Measurements from ENCODE around the gene SLC25A29. TPM values are rescaled to one million over a fixed set of nuclear protein-coding genes. Genes with fewer than 3 reads are reported as not detected.

Gene SLC25A29
- total and polyA plus RNA-seq, 7 donors, result 3.0 to 40.4 (median 26.7) TPM

DNA sequence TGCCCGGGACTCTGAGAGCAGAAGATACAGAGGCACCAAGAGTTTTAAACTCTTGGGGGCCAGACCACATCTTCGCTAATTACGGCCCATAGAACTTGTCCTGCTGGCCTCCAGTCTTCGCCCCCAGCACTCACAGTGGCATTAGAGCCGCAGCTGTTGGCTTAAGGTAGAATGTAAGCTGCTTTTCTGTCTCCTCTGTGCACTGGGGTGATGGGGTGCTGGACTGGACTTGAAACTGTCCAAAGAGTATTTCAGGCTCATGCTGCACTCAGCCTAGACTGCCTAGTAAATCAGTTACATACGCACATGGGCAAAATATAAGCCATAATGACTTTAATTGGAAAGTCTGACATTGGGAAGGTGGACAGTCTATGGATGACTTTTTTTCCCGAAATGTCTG lies 38.3 kb downstream of the SLC25A29 start:
- Histone ChIP-seq H3K9me3 (no peaks in the 10 kb centered on the region), H3K27me3 (no peaks in the 10 kb centered on the region), H3K27ac (no peak overlapping the region), H3K4me3 (no peak overlapping the region), H3K4me1 (peaks cover 0 to 37% (median 14%) of the 10 kb centered on the region in 4 donors), H3K36me3 (peaks cover 0 to 39% (median 10%) of the 10 kb centered on the region in 4 donors)
- 93% methylated on average over 7 of the region's 7 CpGs for WGBS, 2 donors
- no peak for DNase-seq
- intact Hi-C loops (cut with DNase I), result no loop called here
- TF ChIP-seq EP300 (IDR thresholded peaks at IDR 0.05), result no peak
- TF ChIP-seq, protein P1, sequence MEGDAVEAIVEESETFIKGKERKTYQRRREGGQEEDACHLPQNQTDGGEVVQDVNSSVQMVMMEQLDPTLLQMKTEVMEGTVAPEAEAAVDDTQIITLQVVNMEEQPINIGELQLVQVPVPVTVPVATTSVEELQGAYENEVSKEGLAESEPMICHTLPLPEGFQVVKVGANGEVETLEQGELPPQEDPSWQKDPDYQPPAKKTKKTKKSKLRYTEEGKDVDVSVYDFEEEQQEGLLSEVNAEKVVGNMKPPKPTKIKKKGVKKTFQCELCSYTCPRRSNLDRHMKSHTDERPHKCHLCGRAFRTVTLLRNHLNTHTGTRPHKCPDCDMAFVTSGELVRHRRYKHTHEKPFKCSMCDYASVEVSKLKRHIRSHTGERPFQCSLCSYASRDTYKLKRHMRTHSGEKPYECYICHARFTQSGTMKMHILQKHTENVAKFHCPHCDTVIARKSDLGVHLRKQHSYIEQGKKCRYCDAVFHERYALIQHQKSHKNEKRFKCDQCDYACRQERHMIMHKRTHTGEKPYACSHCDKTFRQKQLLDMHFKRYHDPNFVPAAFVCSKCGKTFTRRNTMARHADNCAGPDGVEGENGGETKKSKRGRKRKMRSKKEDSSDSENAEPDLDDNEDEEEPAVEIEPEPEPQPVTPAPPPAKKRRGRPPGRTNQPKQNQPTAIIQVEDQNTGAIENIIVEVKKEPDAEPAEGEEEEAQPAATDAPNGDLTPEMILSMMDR (IDR thresholded peaks at IDR 0.05), result no peak
- no peak for TF ChIP-seq POLR2AphosphoS5 (IDR thresholded peaks at IDR 0.05)

DNA sequence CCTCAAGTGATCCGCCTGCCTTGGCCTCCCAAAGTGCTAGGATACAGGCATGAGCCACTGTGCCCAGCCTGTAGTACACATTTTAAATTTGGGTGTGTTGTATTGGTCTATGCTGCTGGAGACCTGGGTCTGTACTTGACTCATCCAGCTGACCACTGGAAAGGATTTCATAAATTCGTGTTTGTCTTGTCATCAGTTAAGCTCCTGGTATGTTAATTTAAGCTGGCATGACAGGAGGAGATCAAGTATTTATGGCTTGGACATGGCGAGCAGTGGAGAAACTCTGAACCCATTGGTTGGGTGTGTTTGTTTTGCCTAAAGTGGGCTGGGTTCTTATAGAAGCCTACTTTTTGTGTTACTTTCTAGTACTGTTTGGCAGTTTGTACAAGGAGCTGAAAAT lies 43.1 kb downstream of the SLC25A29 start:
- Histone ChIP-seq H3K36me3 (peaks cover 0 to 49% (median 10%) of the 10 kb centered on the region in 4 donors), H3K27me3 (no peaks in the 10 kb centered on the region), H3K27ac (no peak overlapping the region), H3K4me3 (no peak overlapping the region), H3K9me3 (no peaks in the 10 kb centered on the region), H3K4me1 (peaks cover 0 to 41% (median 20%) of the 10 kb centered on the region in 4 donors)
- intact Hi-C loops (cut with DNase I), result no loop called here
- TF ChIP-seq POLR2A (IDR thresholded peaks at IDR 0.05), result no peak
- TF ChIP-seq, protein P1 (IDR thresholded peaks at IDR 0.05), result no peak
- TF ChIP-seq POLR2AphosphoS5 (IDR thresholded peaks at IDR 0.05), result no peak
- TF ChIP-seq EP300 (IDR thresholded peaks at IDR 0.05), result no peak
- 60 to 73% methylated on average over 3 of the region's 3 CpGs for WGBS, 2 donors
- no peak for DNase-seq

DNA sequence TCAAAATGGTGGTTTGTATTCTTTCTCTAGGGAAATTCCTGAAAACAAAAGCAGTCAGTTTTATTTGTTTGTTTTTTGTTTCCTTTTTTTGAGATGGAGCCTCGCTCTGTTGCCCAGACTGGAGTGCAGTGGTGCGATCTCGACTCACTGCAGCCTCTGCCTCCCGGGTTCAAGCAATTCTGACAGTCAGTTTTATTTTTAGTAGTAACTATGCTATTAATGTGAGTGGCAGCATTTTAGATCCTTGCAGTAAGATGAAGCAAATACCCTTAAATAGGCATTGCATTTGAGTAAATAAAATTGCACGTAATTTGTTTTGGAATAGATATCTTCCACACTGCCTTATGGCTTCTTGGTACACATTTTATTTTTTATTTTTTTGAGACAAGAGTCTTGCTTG lies 43.7 kb downstream of the SLC25A29 start:
- Histone ChIP-seq H3K36me3 (peaks cover 0 to 49% (median 10%) of the 10 kb centered on the region in 4 donors), H3K4me3 (no peak overlapping the region), H3K9me3 (no peaks in the 10 kb centered on the region), H3K27me3 (no peaks in the 10 kb centered on the region), H3K27ac (no peak overlapping the region), H3K4me1 (peaks cover 0 to 37% (median 20%) of the 10 kb centered on the region in 4 donors)
- TF ChIP-seq, protein P1 (IDR thresholded peaks at IDR 0.05), result no peak
- TF ChIP-seq EP300 (IDR thresholded peaks at IDR 0.05) (no peak), POLR2A (IDR thresholded peaks at IDR 0.05) (no peak), POLR2AphosphoS5 (IDR thresholded peaks at IDR 0.05) (no peak)
- DNase-seq, result no peak
- WGBS, 2 donors, result 61 to 77% methylated on average over 5 of the region's 5 CpGs
- intact Hi-C loops (cut with DNase I), result no loop called here

DNA sequence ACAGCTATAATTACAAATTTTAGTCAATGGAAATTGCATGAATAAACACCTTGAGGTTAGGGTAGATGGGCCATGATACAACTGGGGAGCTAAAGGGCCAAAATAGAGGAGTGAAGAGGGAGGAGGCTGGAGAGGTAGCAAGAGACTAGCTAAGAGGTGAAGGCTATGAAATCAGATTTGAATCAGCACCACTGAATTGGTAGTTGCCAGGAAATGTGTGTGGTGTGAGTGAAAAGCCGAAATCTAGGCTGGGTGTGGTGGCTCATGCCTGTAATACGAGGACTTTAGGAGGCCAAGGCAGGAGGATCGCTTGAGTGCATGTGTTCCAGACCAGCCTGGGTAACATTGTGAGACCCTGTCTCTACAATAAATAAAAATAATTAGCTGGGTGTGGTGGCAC lies 44.6 kb downstream of the SLC25A29 start:
- WGBS, 2 donors, result 77 to 90% methylated on average over 3 of the region's 3 CpGs
- Histone ChIP-seq H3K27me3 (no peaks in the 10 kb centered on the region), H3K4me1 (peaks cover 0 to 30% (median 17%) of the 10 kb centered on the region in 4 donors), H3K4me3 (no peak overlapping the region), H3K36me3 (peaks cover 0 to 44% (median 10%) of the 10 kb centered on the region in 4 donors), H3K27ac (no peak overlapping the region), H3K9me3 (no peaks in the 10 kb centered on the region)
- no peak for TF ChIP-seq POLR2A (IDR thresholded peaks at IDR 0.05)
- no peak for TF ChIP-seq EP300 (IDR thresholded peaks at IDR 0.05)
- TF ChIP-seq, protein P1 (IDR thresholded peaks at IDR 0.05), result no peak
- TF ChIP-seq POLR2AphosphoS5 (IDR thresholded peaks at IDR 0.05), result no peak
- DNase-seq, result no peak
- intact Hi-C loops (cut with DNase I), result no loop called here

DNA sequence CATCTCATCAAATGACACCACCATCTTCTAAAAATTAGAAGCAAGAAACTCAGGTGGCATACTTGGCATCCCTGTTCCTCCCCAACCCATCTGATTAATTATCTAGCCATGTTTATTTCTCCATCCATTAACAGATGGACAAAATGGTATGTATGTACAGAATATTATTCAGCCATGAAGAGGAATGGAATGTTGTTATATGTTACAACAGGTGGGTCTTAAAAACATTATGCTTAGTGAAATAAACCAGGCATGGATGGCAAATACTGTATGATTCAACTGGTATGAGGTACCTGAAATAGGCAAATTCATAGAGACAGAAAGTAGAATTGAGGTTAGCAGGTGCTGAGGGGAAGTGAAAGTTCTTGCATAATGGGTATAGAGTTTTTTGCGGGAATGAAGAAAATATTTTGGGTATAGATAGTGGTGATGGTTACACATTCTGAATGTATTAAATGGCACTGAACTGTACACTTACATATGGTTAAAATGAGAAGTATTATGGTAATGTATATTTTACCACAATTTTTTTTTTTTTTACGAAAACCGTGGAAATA lies 49.8 kb downstream of the SLC25A29 start:
- Histone ChIP-seq H3K27me3 (no peaks in the 10 kb centered on the region), H3K4me1 (peaks cover 0 to 51% (median 31%) of the 10 kb centered on the region in 4 donors), H3K36me3 (no peaks in the 10 kb centered on the region), H3K27ac (no peak overlapping the region), H3K4me3 (no peak overlapping the region), H3K9me3 (no peaks in the 10 kb centered on the region)
- no peak for DNase-seq
- intact Hi-C loops (cut with DNase I), result no loop called here
- 83 to 94% methylated on average over 3 of the region's 3 CpGs for WGBS, 2 donors
- TF ChIP-seq POLR2AphosphoS5 (IDR thresholded peaks at IDR 0.05) (no peak), EP300 (IDR thresholded peaks at IDR 0.05) (no peak)
- TF ChIP-seq, protein P1 (IDR thresholded peaks at IDR 0.05), result no peak

Measured in sigmoid colon (tissue), 7 donors.